Panc1 (cell line): ENCODE measurements around the gene UCK1. TPM values are rescaled to one million over a fixed set of nuclear protein-coding genes. Genes with fewer than 3 reads are reported as not detected.

Experiments used
- ATAC-seq: fragments of 200-7000 bp; cut with Tn5 transposase; 2 replicates; pipeline ENCODE4 v1.9.1; 2020; ENCODE audit warnings: mild to moderate bottlenecking, moderate library complexity
- BruUV-seq: library from RNA; stranded (reverse); fragments of 400-500 nt; replicated peaks from 2 replicates; lab custom pipeline; 2021; lab: Mats Ljungman, UMichigan
- CTCF ChIA-PET: fragments of 300-600 bp; sonication (Branson Sonifier 250); formaldehyde crosslinking; loops from one replicate; lab custom pipeline; 2022; ENCODE audit warnings: antibody characterized with exemption; lab: Charles Lee
- POLR2A ChIA-PET: fragments of 300-600 bp; sonication (Branson Sonifier 250); formaldehyde crosslinking; loops from one replicate; lab custom pipeline; 2022; ENCODE audit warnings: antibody characterized with exemption; lab: Charles Lee
- DNase-seq: peaks from one replicate; pipeline ENCODE4 v3.0.0-alpha.2; 2010; ENCODE audit warnings: low read depth, low spot score
- H3K27ac ChIP-seq: 2 replicates; pipeline ENCODE4 v1.5.1; 2011; ENCODE audit warnings: mild to moderate bottlenecking, low read length, inconsistent platforms
- H3K27me3 ChIP-seq: fragments of 200-500 bp; sonication (Bioruptor generic); 2 replicates; pipeline ENCODE4 v1.6.0; 2014; ENCODE audit warnings: low read length, inconsistent platforms; ENCODE audit not compliant: control insufficient read depth, insufficient read depth
- H3K36me3 ChIP-seq: fragments of 200-500 bp; sonication (Bioruptor generic); 2 replicates; pipeline ENCODE4 v1.5.1; 2014; ENCODE audit warnings: inconsistent platforms, mild to moderate bottlenecking, low read length, moderate library complexity; ENCODE audit not compliant: control insufficient read depth, insufficient read depth
- H3K4me1 ChIP-seq: 2 replicates; pipeline ENCODE4 v1.5.1; 2011; ENCODE audit warnings: inconsistent platforms, mild to moderate bottlenecking, low read length, moderate library complexity; ENCODE audit not compliant: control insufficient read depth, insufficient read depth
- H3K4me3 ChIP-seq, 2 experiments: 2 replicates each; pipeline ENCODE4 v1.5.1; 2011 to 2012; ENCODE audit warnings: low read depth in 2 of 2, low read length in 2 of 2, mild to moderate bottlenecking in 2 of 2, inconsistent platforms in 1 of 2, moderate library complexity in 1 of 2
- H3K9me3 ChIP-seq: fragments of 200-500 bp; sonication (Bioruptor generic); 2 replicates; pipeline ENCODE4 v1.5.1; 2014; ENCODE audit warnings: low read depth, mild to moderate bottlenecking, inconsistent platforms, low read length, moderate library complexity; ENCODE audit not compliant: control insufficient read depth, insufficient read depth
- CTCF ChIP-seq: fragments of 450-650 bp; IDR thresholded peaks from 2 replicates; pipeline ENCODE4 v1.5.1; 2017; ENCODE audit warnings: mild to moderate bottlenecking
- POLR2AphosphoS5 ChIP-seq: IDR thresholded peaks from 2 replicates; pipeline ENCODE4 v1.6.1; 2012; ENCODE audit warnings: mild to moderate bottlenecking, low read depth, low read length, moderate library complexity
- REST ChIP-seq, 2 experiments: IDR thresholded peaks; 2 replicates each; pipeline ENCODE4 v1.6.1; 2011 to 2012; ENCODE audit warnings: low read depth in 2 of 2, control low read depth in 1 of 2, low read length in 1 of 2, mild to moderate bottlenecking in 1 of 2, moderate library complexity in 1 of 2; ENCODE audit not compliant: insufficient read depth in 1 of 2
- SIN3A ChIP-seq: IDR thresholded peaks from 2 replicates; pipeline ENCODE4 v1.6.1; 2012; ENCODE audit warnings: low read depth, mild to moderate bottlenecking, low read length, moderate library complexity, borderline replicate concordance; ENCODE audit not compliant: insufficient read depth
- TCF7L2 ChIP-seq: IDR thresholded peaks from 2 replicates; pipeline ENCODE4 v1.6.1; 2011; ENCODE audit warnings: mild to moderate bottlenecking, low read depth, low read length, inconsistent platforms
- in situ Hi-C: cut with HindIII; loops from 2 replicates; pipeline ENCODE4 v1.10.0; 2016; ENCODE audit warnings: low sequenced_read_pairs, low pct_unique_long_range_greater_than_20kb
- intact Hi-C: fragments of 100-400 bp; cut with micrococcal nuclease; formaldehyde crosslinking; loops from one replicate; pipeline ENCODE4 v1.10.0; 2022; ENCODE audit not compliant: unreplicated experiment
- total RNA-seq: library from RNA; stranded (reverse); gene quantifications from one replicate; pipeline ENCODE4 v1.2.1, GENCODE V29; 2021; ENCODE audit not compliant: unreplicated experiment

Gene UCK1
- total RNA-seq, 1 experiment from 2014 or later: 30.2 TPM

- POLR2A ChIA-PET: no interaction called here
- H3K36me3 ChIP-seq: no peaks in the 10 kb centered on the region; the same call in 1 of the 2 replicates
Measured at GRCh38 chr9:131521822-131522221, 9.2 kb downstream of the UCK1 start.

GRCh38 chr9:131521203-131521602, 9.9 kb downstream of the UCK1 start:
- intact Hi-C loops (no loop called here), in situ Hi-C loops (no loop called here)
- Histone ChIP-seq H3K4me1 (no peaks in the 10 kb centered on the region), H3K27ac (no peak overlapping the region), H3K36me3 (no peaks in the 10 kb centered on the region; the same call in 1 of the 2 replicates), H3K27me3 (no peaks in the 10 kb centered on the region), H3K9me3 (no peaks in the 10 kb centered on the region), H3K4me3 (no peak overlapping the region)
- ChIA-PET POLR2A (no interaction called here), CTCF (no interaction called here)
- DNase-seq (no peak), ATAC-seq (no peak)
- TF ChIP-seq TCF7L2 (no peak), REST (IDR thresholded peaks at IDR 0.05; ENCODE audit: insufficient read depth in 1 of 2, low read depth in 2 of 2, low read length in 1 of 2) (no peak), POLR2AphosphoS5 (no peak), SIN3A (no peak), CTCF (no peak)
- BruUV-seq: no TSS peak

More at GRCh38 chr9:131521822-131522221, 9.2 kb downstream of the UCK1 start:
- CTCF ChIA-PET: no interaction called here
- Histone ChIP-seq H3K27me3 (no peaks in the 10 kb centered on the region), H3K4me3 (no peak overlapping the region), H3K27ac (no peak overlapping the region), H3K9me3 (no peaks in the 10 kb centered on the region), H3K4me1 (no peaks in the 10 kb centered on the region)
- in situ Hi-C loops (no loop called here), intact Hi-C loops (no loop called here)
- no peak for TF ChIP-seq REST (IDR thresholded peaks at IDR 0.05; ENCODE audit: insufficient read depth in 1 of 2, low read depth in 2 of 2, low read length in 1 of 2)
- TF ChIP-seq TCF7L2: no peak
- TF ChIP-seq CTCF: no peak
- TF ChIP-seq SIN3A: no peak
- no peak for TF ChIP-seq POLR2AphosphoS5
- ATAC-seq (no peak), DNase-seq (no peak)
- no TSS peak for BruUV-seq
